Jurkat, Clone E6-1 (cell line): Measurements from ENCODE around the gene CD84.
"Not testable (repeated sequence)": the region's sequence is repeated elsewhere in the genome, so short reads cannot be mapped to it uniquely, and the experiment has no call there.

Experiments used
- DNase-seq: peaks from one replicate; pipeline ENCODE4 v3.0.0-alpha.2; 2011; ENCODE audit warnings: low read depth, low spot score
- H3K4me3 ChIP-seq: 2 replicates; pipeline ENCODE4 v1.5.1; 2011; ENCODE audit warnings: mild to moderate bottlenecking, low read length, control low read depth, moderate library complexity

The CD84 gene

GRCh38 chr1:160522622-160523345 lies 56.5 kb downstream of the CD84 start, which contains the start of gene SLAMF6:
SLAMF6 (minus strand) TSS chr1:160523255; CDS start chr1:160523192, 63 bp downstream.
- H3K4me3 ChIP-seq = peak within 1 kb of the TSS; percentile 63
- peak; percentile 78 for DNase-seq

GRCh38 chr1:160522136-160522535 lies 57.2 kb downstream of the CD84 start:
- no peak for DNase-seq
- peak overlapping the region; percentile 63 for H3K4me3 ChIP-seq

DNA sequence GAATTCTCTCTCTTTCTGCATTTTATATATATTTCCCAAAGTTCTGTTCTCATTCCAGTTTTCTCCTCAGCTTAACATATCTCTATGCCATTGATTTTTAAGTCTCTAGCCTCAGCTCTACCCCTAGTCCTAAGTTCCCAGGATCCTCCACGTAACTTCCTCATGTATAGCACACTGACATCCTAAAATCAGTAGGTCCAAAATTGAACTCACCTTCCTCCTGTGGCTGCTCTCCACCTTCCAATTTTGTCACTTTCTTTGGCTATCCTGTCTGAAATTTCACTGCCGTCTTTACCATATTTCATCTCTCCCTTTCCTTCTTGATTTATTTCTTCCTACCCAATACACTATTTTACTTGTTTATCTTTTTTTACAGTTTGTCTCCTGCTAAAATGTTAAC lies 57.7 kb downstream of the CD84 start:
- H3K4me3 ChIP-seq = peak overlapping the region; percentile 37
- no peak for DNase-seq

DNA sequence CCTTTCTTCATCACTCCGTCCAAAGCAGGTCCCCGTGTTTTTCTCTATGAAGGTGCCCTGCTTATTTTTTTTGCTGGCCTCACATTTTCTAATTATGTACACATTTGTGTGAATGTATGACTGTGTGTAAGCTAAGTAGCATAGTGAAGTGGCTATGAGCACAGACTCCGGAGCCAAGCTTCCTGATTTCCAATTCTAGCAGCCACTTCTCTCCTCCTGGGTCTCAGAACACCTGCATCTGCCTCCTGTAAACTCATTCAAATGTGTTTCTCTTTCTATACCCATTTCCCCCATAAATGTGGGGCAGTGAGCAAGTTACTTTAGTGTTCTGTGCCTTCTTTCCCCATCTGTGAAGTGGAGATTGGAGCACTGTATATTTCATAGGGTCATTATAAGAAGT lies 58.3 kb downstream of the CD84 start:
- DNase-seq = peak; percentile 58
- peak overlapping the region; percentile 37 for H3K4me3 ChIP-seq

DNA sequence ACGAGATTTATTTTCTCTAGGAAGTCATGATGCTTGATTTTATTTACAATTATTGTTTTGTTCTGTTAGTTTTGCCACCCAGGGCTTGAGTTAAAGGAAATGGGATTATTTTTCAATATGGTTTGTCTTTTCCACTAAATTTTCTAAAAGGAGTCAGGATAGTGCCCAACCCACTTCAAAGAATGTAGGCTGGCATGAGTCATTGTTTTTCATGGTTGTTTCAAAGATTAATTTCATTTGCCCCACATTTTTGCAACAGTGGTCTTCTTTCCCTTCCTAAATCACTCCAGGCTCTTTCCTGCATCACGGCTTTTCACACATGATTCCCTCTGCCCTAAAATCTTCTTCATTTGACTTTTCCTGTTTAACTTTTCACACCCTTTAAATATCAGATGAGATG lies 58.7 kb downstream of the CD84 start:
- peak overlapping the region; percentile 37 for H3K4me3 ChIP-seq

GRCh38 chr1:160519642-160520435 lies 59.5 kb downstream of the CD84 start:
- H3K4me3 ChIP-seq = peak overlapping the region; percentile 23
- DNase-seq = peak; percentile 80

More for the DNA sequence above, 58.7 kb downstream of the CD84 start:
- no peak for DNase-seq

DNA sequence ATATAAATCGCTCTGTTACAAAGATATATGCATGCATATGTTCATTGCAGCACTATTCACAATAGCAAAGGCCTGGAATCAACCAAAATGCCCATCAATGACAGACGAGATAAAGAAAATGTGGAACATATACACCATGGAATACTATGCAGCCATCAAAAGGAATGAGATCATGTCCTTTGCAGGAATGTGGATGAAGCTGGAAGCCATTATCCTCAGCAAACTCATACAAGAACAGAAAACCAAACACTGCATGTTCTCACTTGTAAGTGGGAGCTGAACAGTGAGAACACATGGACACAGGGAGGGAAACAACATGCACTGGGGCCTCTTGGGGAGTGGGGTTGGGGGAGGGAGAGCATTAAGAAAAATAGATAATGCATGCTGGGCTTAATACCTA lies 61.8 kb downstream of the CD84 start:
- not testable (repeated sequence) for DNase-seq, H3K4me3 ChIP-seq

GRCh38 chr1:160515908-160516307 lies 63.4 kb downstream of the CD84 start:
- H3K4me3 ChIP-seq, DNase-seq: not testable (repeated sequence)

- DNase-seq = no peak
- no peak overlapping the region for H3K4me3 ChIP-seq
Measured at GRCh38 chr1:160504651-160505050, 74.6 kb downstream of the CD84 start.

DNA sequence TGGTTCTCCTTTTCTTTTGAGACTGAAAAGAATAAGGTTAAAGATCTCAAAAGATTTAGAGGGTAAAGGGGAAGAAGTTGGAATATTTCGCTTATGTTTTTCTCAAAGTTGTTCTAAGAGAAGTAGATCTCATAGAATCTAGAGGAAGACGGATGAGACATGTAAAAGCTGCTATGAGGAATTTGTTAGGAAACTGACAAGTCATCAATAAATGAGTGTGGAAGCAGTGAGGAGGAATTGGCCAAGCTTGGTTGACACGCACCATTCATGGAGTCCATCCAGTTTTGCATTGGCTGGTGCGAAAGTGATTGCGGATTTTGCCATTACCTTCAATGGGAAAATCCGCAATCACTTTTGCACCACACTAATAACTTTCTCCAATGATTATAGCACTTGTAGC lies 76.2 kb downstream of the CD84 start:
- H3K4me3 ChIP-seq = no peak overlapping the region
- DNase-seq = no peak

DNA sequence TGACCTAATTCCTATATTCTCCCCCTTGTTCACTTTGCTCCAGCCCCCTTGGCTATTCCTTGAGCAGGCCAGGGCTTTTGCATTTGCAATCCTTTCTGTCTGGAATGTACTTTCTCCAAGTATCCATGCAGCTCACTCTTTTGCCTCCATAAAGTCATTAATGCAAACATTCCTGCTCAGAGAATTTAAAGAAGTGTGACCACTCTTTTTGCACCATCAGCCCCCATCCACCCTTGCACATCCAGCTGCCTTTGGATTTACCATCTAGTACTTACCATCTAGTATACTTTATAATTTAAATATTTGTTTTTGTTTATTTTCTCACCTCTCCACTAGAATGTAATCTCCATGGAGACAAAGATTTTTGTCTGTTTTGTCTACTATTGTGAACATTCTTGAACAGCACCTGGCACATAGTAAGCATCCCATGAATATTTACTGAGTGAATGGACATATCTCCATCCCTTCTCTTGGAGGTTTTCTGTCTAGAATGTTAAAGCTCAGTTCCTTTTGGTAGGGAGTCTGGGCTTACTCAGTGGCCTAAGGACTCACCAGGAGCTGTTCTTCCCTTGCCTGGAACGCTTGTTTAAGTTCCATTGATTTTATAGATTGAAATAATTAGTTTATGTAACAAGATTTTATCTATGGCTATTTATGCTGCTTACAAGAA lies 78.8 kb downstream of the CD84 start:
- no peak overlapping the region for H3K4me3 ChIP-seq

GRCh38 chr1:160499631-160500030 lies 79.7 kb downstream of the CD84 start:
- H3K4me3 ChIP-seq = no peak overlapping the region
- DNase-seq = no peak

More for the DNA sequence above, 78.8 kb downstream of the CD84 start:
- DNase-seq = no peak

DNA sequence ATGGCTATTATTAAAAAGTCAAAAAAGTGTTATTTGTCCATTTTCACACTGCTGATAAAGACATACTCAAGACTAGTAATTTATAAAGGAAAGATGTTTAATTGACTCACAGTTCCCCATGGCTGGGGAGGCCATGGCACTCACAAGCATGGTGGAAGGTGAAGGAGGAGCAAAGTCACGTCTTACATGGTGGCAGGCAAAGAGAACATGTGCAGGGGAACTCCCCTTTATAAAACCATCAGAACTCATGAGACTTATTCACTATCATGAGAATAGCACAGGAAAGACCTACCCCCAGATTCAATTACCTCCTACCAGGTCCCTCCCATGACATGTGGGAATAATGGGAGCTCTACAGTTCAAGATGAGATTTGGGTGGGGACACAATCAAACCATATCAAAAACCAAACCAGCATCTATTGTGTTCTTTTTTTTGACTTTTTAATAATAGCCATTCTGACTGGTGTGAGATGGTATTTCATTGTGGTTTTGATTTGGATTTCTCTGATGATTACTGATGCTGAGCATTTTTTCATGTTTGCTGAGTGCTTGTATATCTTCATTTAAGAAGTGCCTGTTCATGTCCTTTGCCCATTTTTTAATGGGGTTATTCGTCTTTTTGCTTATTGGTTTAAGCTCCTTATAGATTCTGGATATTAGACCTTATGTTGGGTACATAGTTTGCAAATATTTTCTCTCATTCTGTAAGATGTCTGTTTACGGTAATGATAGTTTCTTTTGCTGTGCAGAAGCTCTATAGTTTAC lies 80.8 kb downstream of the CD84 start:
- not testable (repeated sequence) for H3K4me3 ChIP-seq, DNase-seq

DNA sequence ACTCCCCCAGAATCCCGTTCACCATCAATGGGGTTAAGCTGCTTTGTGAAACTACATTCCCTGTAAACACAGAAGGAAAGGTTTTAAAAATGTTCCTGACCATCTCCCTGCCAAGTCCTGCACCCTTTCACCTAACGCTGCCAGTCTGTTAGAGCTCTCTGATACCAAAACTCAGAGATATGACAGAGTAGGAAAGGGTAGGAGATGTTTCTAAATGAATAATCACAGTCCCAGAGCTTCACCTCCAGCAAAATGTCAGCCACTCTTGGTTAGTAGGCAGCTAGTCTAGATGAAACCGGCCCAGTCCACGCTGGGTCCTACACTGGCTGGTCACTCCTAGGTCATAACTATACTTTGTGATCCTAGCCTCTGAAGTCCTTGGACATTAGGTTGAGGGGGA lies 83.0 kb downstream of the CD84 start:
- no peak for DNase-seq

GRCh38 chr1:160494620-160495019 lies 84.7 kb downstream of the CD84 start:
- DNase-seq = no peak

More for the DNA sequence above, 83.0 kb downstream of the CD84 start:
- no peak overlapping the region for H3K4me3 ChIP-seq

DNA sequence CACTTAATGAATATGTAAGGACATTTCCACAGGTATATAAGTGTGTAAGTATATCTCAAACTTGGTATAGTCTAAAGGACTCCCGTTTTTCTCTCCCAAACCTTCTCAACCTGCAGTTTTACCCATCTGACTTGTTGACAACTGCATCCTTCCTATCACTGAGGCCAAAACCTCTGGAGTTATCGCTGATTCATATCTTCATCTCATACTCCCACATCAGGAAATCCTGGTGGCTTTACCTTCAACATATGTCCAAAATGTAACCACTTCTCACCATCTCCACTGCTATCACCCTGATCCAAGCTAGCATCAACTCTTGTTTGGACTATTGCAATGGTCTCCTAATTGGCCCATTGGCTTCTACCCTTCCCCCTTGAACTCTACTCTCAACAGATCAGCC lies 86.7 kb downstream of the CD84 start:
- no peak overlapping the region for H3K4me3 ChIP-seq
- no peak for DNase-seq

More at GRCh38 chr1:160494620-160495019, 84.7 kb downstream of the CD84 start:
- no peak overlapping the region for H3K4me3 ChIP-seq

DNA sequence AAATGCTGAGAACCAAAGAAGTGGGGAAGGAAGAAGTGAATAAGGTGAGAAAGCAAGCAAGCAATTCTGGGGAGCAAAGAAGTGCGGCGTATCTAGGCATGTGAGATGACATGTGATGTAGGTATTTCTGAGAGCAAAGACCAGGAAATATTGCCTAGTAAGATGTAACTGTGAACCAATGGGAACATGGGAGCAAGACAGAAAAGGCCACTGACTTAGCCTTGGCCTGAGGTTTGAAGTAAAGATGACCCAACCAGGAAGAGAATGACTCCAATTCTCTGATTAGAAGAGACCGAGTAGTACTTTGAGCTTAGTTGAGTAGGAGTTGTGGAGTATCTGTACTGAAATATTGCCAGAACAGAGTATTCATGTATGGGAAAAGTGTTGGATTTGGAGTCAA lies 87.3 kb downstream of the CD84 start:
- no peak overlapping the region for H3K4me3 ChIP-seq
- DNase-seq = no peak
